GM18499 (cell line): Measurements from ENCODE around the gene PURB.
"Not testable (repeated sequence)": the region's sequence is repeated elsewhere in the genome, so short reads cannot be mapped to it uniquely, and the experiment has no call there.

Experiments
- ATAC-seq: cut with Tn5 transposase; IDR thresholded peaks from one replicate; pipeline ENCODE4 v1.9.1; 2021; ENCODE audit warnings: moderate number of reproducible peaks; ENCODE audit not compliant: insufficient read depth, unreplicated experiment

PURB gene

GRCh38 chr7:44858161-44858560, 27.2 kb downstream of the PURB start:
- no peak for ATAC-seq

DNA sequence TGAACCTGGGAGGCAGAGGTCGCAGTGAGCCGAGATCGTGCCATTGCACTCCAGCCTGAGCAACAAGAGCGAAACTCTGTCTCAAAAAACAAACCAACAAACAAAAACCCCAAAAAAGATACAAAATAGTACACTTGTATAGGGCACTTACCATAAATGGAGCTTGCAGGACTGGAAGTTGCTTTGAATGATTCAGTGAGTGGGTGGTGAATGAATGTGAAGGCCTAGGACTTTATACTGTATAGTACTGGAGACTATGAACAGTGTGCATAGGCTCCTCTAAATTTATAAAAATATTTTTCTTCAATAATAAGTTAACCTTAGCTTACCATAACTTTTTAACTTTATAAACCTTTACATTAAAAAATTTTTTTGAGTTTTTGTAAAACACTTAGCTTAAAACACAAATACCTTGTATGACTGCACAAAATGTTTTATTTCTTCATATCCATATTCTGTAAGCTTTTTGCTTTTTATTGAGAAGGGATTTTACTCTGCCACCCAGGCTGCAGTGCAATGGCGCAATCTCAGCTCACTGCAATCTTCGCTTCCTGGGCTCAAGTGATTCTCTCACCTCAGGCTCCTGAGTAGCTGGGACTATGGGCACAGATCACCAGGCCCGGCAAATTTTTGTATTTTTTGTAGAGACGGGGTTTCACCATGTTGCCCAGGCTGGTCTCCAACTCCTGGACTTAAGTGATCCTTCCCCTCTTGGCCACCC, 30.5 kb downstream of the PURB start:
- ATAC-seq = no peak

GRCh38 chr7:44853391-44853790, 31.9 kb downstream of the PURB start:
- no peak for ATAC-seq

- no peak for ATAC-seq
Measured at GRCh38 chr7:44852590-44852989, 32.7 kb downstream of the PURB start.

GRCh38 chr7:44849885-44850544, 35.3 kb downstream of the PURB start:
- ATAC-seq = no peak

- no peak for ATAC-seq
Measured at GRCh38 chr7:44849259-44849884, 36.0 kb downstream of the PURB start.

GRCh38 chr7:44847920-44848634, 37.3 kb downstream of the PURB start, which contains the start of gene H2AZ2:
H2AZ2 (minus strand) TSS chr7:44848087; CDS start chr7:44847971, 116 bp downstream.
- ATAC-seq = peak; percentile 63

- ATAC-seq = peak; percentile 32
Measured at GRCh38 chr7:44847509-44847919, 37.8 kb downstream of the PURB start.

GRCh38 chr7:44846816-44847508, 38.4 kb downstream of the PURB start:
- no peak for ATAC-seq

DNA sequence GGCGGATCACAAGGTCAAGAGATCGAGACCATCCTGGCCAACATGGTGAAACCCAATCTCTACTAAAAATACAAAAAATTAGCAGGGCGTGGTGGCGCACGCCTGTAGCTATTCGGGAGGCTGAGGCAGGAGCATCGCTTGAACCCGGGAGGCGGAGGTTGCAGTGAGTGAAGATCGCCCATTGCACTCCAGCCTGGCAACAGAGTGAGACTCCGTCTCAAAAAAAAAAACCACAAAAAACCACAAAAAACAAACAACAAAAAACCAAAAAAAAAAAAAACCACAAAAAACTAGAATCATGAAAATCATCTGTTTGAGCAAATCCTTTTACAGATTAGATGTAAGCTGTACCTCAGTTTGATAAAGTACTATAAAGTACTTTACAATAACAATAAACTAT, 38.9 kb downstream of the PURB start:
- ATAC-seq = not testable (repeated sequence)

- ATAC-seq = no peak
Measured at GRCh38 chr7:44845451-44845850, 39.9 kb downstream of the PURB start.

- ATAC-seq = not testable (repeated sequence)
Measured at GRCh38 chr7:44843440-44843839, 41.9 kb downstream of the PURB start.

- not testable (repeated sequence) for ATAC-seq
Measured at GRCh38 chr7:44842675-44843074, 42.7 kb downstream of the PURB start.

DNA sequence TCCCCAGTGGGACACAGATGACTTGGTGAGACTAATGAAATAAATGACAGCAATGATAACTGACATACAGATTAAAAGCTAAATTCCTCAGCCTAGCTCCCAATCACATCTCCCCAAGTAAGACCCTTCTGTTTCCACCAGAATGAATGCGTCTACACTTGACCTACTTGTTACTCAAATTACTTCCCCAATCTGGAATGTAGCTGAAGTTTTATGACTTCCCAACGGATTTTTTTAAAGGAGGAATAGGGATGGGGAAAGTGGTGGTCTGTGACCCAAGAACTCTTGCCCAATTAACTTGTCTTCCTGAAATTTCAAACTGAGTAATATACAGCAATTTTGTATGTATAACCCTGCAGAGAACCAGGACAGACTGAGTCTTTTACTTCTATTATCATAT, 46.6 kb downstream of the PURB start:
- ATAC-seq = no peak

DNA sequence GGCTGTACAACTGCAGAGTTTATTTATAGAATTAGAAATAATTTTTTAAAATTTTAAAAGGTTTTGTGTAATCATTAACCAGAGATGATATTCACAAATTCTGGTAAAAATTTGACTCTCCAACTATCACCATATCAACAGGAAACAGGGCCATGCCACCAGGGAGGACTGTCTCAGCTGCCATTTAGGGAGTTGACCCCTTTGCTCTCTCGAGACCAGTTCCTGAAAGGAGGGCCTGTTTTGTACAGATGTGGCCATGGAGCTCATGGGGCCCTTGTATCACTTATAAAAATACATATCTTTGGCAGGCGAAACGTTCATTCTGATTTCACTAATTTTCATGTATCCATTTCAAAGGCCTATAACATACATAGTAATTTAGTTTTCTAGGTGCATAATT, 57.8 kb downstream of the PURB start:
- no peak for ATAC-seq
